Stimulated activated CD4-positive, alpha-beta T cell treated with anti-CD3 and anti-CD28 coated beads, Interleukin-4, amount 100 ng/mL, for 48 hours (primary cell): ENCODE data around the gene ZNF576.
"Not testable (repeated sequence)": the region's sequence is repeated elsewhere in the genome, so short reads cannot be mapped to it uniquely, and the experiment has no call there.

Source experiments
- DNase-seq, 2 donors: peaks; one replicate each; pipeline ENCODE4 v3.0.0-alpha.2; 2020; ENCODE audit warnings: low read depth in 2 of 2

ZNF576 gene

DNA sequence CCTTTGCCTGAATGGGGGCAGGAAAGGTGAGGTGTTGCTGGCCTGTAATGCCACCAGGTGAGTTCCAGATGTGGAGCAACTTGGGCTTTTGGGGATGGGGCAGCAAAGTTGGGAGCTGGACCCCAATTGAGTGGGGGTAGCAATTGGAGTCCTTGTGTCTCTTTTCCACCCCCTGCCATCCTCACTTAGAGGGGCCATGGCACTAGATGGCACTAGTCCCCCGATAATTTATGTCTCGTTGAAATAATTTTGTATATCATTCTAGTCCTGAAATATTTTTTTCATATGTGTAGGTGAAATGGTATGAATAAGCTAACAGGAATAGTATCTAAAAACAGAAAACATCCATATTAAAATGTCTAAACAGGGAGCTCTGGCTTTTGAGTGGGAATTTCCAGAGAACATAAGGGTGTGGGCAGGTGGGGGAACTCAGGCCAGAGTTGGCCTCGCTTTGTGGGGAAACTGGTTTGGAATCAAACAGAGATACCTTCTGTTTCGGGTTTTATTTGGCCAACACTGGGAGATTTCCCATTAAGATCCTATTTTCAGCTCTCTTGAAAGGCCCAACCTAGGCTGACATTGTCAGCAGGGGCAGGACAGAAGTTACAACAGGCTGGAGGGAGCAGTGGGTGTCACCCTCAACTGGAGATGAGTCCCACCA is 3.4 kb downstream of the ZNF576 start:
- no peak for DNase-seq

DNA sequence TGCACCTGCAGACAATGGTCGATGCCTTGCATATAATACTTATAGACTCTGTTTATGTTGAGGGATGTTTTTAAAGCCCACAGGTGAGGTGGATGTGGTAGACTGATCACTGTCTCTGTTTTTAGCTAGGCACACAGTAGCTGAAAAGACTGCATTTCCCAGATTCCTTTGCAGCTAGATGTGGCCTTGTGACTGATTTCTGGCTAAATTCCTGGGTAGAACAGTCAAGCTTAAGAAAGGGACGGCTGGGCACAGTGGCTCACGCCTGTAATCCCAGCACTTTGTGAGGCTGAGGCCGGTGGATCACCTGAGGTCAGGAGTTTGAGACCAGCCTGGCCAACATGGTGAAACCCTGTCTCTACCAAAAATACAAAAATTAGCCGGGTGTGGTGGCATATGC is 3.9 kb downstream of the ZNF576 start:
- DNase-seq = not testable (repeated sequence)

DNA sequence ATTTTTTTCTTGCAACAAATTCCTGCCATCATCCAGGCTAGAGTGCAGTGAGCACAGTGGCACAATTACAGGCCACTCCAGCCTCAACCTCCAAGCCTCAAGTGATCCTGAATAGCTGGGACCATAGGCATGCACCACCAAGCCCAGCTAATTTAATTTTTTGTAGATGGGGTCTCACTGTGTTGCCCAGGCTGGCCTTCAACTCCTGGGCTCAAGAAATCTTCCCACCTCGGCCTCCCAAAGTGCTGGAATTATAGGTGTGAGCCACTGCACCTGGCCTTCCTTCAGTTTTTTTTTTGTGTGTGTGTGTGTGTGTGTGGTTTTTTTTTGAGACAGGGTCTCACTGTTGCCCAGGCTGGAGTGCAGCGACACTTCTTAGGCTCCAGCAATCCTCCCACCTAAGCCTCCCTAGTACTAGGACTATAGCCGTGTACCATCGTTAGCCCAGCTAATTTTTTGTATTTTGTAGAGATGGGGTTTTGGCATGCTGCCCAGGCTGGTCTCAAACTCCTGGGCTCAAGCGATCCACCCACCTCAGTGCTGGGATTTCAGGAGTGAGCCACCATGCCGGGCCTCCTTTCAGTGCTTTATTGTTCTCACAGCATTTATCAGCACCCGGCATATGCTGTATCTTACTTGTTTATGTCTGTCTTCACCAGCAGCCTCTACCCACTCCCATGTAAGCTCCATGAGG is 9.6 kb downstream of the ZNF576 start:
- no peak for DNase-seq

DNA sequence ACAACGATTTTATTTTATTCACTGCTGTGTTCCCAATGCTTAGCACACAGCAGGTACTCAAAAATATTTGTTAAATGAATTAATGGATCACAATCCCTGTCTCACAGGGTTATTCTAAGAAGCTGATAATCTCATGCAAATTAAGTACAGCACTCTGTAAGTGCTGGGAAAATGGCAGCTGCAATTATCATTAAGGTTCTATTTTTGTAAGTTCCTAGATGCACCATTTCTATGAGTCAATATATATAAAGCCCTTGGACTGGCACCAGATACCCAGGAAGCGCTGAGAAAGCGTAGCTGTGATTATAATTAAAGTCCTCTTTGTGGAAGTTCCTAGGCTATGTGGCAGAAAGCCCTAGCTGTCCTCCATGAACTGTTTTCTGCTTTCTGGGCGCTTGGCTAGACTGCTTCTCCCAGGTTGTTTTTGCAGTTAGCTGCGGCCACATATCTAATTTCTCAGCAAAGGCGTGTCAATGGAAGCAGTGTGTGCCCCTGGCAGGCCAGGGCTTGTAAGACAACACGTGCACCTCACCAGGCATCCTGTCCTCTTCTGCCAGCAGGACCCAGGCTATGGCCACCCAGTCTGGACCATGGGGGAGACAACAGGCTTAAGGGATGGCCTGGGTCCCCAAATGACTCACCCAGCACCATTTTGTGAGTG is 10.3 kb downstream of the ZNF576 start:
- DNase-seq = no peak

DNA sequence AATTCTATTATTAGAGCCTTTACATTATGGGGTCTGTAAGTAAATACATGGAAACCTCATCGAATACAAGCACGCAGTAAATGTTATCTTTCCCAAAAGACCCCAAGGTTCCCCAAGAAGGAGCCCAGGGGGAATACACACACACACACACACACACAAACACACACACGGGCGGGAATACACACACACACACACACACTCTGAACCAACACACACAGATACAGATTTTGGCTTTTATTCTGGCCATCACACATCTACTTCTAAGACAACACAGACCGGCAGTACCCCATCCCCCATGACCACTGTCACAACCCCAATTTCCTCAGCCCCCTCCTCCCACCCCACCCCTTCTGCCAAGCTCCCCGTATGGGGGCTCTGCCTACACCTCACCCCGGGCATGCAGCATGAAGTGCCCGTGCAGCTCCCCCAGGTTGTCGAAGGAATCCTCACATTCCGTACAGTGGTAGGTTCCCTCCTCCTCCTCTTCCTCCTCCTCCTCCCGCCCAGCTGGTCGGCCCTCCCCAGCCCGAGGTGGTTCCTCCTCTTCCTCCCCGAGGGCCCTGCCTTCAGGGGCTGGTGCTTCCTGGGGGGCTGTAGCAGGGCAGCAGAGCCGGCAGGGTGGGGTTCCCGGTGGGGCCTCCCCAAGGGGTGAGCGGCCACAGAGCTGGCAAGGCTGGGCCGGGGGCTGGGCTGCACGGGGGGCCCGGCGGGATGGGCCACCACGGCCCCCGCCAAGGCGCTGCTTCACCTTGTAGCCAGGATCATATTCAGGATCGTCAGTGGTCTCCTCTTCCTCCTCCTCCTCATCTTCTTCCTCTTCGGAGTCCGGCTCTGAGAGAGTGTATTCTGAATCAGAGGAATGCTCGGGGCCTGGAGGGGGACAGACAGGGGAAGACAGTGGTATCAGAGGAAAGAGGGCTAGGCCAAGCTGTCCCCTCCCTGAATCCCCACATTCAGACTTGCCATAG is 11.1 kb downstream of the ZNF576 start:
- DNase-seq = no peak

DNA sequence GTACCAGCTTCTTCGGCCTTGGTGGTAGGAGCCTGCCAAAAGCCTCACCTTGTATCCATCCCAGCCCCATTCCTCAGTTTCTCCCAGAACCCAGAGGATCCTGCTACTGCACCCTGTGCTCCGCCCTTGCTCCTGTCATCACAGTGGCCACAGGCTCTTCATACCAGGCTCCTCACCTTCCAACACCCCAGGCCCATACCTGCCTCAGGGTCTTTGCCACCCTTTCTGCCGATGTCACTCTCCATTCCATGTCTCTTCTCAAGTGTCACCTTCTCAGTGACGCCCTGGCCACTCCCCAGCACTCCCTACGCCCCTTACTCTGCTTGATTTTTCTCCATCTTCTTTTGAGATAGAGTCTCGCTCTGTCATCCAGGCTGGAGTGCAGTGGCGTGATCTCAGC is 13.5 kb downstream of the ZNF576 start:
- no peak for DNase-seq

DNA sequence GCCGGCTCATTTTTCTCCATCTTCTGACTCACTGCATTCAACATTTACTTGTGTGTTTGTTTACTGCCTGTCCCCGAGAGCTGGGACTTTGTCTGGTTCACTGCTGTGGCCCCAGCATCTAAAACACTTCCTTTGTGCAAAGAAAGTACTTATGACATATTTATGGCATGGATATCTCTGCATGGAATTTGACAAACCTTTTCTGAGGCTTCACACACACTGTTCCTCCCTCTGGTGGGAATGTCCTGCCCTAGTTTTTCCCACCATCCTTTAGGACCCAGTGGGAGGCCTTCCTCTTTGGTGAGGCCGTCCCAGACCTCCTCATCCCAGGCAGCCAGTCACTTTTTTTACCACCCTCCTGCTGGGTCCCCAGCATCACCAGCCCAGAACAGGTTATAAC is 14.1 kb downstream of the ZNF576 start:
- no peak for DNase-seq

DNA sequence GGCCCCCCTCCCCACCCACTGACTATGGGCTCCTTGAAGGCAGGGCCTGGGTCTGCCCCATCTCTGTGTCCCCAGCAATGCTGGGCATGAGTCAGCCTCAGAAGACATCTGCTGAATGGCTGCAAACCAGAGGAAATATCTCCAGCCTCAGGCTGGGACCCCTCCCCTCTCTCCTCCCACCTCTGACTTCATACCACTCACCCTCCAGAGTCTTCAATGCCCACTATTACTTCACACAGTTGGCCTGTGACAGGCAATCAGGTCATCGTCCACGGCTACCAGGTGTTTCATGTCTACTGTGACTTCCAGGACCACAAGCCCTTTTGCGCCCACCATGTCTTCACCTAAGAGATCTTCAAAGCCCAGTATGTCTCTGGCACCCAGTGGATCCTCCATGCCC is 15.4 kb downstream of the ZNF576 start, which contains the start of gene SRRM5:
Gene SRRM5, plus strand, starts transcription at position 301 of the 400 bp plus-strand sequence. Its CDS starts 34 bp downstream, at position 335.
- DNase-seq = no peak

DNA sequence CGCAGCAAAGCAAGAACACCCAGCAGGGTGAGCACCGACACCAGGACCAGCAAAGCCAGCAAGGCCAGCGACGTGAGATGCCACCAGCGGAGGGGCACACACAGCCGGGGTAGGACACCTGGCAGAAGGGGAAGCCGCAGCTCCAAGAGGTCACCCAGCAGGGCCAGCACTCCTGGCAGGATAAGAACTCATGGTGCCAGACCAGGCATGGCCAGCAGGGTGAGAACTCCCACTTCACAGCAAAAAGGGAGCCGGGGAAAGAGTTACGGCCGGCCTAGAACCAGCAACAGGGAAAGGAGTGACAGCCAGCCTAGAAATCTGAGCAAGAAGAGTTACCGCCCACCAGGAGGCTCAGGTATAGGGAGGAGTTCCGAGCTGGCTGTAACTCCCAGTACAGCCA is 16.0 kb downstream of the ZNF576 start:
- DNase-seq = no peak

DNA sequence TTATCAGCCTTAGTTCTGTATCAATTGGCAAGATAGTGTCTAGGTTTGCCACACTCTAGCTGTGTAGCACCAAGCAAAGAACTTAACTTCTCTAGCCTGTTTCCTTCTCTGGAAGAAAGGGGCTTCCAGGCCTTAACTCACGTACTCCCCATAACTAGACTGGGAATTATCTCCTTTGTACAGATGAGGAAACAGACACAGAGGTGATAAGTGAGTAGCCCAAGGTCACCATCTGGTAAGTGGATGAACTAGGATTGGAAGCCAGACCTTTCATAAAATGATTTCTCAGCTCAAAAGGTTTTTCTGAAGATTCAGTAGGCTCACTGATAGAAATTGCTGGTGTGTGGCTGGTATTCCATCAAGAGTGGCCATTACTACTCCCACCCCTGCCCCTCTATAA is 19.9 kb downstream of the ZNF576 start:
- DNase-seq = no peak

DNA sequence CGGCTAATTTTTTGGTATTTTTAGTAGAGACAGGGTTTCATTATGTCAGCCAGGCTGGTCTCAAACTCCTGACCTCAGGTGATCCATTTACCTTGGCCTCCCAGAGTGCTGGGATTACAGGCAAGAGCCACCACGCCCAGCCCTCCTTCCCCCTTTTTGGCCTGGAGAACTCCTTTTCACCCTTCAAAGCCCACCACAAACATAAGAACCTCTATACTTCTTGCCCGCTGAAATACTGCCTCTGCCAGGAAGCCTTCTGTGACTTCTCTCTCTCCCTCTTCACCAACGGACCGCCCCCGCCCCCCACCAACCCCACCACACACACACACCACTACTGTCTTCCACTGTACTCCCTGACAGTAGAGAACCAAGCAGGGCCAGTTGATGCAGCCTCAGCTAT is 20.6 kb downstream of the ZNF576 start:
- DNase-seq = no peak

DNA sequence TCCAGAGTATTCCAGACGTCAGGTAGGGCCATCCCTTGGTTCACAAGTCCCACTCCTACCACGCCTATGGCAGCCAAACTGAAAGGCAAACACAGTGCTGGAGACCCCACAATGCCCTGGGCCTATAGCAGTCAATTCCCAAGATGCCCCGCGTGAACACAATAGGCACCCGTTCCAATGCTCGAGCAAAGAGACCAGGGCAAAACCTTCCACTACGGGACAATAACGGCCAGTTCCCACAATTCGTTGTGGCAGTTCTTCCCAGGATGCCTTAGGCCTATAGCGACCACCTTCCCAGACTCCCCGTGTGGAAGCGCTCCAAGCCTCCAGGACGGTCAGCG is 22.5 kb downstream of the ZNF576 start:
- DNase-seq = peak in 1 of 2 donors; percentile 41

DNA sequence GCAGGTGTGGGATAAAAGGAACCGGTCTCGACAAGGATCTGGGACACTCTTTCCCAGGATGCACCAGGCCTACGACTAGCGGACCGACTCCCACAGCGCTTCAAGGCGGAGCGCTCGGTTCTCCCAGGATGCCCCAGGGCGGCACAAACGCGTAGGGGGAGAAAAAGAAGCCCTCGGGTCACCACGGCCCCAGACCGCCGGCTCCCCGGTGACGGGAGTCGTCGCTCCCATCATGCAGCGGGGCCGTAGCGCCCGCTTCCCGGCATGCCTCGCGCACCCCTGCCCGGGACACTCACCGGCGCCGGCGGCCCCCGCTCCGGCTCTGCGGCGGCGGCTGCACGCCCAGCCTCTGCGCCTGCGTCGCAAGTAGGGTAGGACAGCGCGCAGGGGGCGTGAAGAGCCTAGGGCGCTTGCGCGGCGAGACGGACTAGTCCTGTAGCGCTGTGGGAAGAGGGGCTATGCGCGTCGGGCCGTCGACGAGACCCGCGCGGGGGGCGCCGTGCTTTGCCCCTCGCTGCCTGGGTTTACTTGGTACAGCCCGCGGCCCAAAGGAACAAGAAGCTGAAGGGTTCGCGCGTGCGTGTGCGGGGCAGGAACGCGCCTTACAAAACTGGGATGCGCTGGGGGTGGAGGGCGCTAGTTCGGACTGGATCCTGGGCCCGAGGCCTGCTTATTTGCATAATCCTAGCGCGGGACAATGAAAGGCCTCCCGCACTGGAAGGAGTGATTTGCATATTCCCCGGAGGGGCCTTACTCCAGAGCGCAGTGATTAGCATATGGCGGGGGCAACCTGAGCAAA is 23.1 kb downstream of the ZNF576 start, which contains the start of gene ZNF428:
Gene ZNF428, minus strand, starts transcription at position 368 of the 799 bp plus-strand sequence. CDS start 5,325 bp downstream, outside the sequence.
- DNase-seq = peak; percentile 76 to 83

DNA sequence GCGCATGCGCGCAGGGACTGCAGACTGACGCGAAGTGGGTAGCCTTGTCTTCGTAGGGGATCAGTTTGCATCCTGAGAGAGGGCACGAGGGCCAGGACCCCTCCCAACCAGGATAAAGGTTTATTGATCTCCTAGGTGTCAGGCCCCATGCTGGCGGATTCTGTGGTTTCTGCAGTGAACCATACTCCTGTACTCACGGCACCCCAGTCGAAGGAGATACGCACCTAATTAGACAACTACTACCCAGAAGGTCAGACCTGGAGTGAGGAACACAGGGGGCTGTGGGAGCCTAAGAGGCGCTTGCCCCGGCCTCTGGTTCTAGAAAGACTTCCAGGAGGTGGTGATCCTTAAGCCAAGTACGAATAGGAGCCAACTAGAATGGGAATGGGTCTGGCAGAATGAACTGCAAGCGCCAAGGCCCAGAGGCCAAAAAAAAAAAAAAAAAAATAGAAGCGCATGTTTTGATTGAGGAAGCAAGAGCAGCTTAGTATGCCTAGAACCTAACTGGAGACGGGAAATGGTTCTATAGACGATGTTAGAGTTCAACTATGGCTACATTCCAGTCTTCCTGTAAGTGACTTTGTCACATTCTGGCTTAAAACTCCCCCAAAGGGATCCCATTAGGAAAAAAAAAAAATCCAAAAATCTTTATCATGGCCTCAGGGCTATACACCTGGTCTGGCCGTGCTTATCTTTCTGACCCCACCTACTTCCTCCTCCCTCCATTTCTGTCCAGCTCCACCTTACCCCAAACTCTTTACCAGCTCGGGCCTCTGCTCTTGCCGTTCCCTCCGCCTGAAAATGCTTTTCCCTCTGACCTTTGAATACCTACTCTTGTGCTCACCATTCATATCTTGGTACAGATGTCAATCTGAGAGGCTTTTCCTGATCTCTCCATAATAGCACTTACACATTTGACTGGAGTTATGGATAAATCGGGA is 23.9 kb downstream of the ZNF576 start:
- peak in 1 of 2 donors; percentile 75 for DNase-seq

DNA sequence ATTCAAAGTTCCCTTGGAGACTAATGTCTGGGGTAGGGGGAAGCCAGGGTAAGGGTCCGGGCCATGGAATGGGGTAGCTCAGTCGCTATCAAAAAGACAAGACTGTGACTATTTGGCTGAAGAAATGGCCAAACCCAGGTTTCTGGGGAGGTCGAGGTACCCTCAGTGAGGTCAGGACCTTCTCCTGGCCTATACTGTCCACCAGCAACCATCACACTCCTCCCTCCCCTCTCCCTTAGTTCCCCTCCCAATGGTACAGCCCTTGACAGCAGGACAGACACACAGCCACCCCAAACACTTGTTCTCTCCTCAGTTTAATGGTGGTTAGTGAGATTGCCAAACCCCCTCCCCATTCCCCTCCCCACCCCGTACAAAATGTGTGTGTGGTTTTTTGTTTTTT is 25.7 kb downstream of the ZNF576 start:
- DNase-seq = no peak

DNA sequence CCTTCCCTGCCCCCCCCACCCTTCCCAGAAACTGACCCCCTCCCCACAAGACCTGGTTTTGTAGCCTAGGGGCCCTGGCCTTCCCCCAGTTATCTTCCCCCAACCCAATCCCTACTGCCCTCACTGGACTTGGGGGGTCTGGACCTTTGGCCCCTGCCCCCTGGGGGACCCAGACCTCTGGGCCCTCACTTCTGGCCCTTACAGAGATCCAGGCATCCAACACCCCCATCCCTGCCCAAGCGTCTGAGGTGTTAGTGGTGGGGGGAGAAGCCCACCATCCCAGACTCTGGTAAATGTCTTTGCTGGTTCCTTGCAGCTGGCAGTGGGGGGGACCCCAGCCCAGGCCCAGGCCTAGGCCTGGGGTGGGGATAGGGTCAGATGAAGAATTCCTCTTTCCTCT is 26.6 kb downstream of the ZNF576 start:
- DNase-seq = no peak

DNA sequence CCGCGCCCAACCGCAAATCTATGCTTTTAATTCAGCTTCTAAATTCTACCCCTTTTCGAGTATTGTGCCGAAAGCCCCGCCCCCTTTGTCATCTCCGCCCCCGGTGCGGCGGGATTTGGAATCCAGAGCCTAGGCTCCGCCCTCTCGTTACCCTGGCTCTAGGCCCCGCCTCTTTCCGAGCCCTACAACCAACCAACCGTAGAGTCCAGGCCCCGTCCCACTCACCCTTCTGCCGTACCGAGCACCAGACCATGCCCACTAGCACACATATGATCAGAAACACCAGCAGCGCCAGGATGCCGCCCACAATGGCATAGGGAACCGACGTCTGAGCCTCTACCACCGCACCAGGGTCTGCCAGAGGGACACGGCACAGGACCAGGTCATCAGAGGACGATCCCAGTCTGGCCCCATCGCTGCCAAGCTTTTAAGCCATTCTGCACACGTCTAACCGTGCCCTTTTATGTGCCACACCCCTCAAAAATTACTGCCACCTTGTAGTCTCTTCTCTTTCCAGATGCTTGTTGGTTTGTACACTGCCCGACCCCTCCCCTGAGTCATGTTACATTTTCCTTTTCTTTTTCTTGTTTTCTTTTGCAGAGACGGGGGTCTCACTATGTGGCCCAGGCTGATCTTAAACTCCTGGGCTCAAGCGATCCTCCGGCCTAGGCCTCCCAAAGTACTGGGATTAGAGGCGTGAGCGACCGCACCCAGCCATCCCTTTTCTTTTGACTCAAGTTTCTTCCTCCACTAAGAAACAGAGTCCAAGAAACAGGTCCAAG is 27.7 kb downstream of the ZNF576 start:
- DNase-seq = no peak

DNA sequence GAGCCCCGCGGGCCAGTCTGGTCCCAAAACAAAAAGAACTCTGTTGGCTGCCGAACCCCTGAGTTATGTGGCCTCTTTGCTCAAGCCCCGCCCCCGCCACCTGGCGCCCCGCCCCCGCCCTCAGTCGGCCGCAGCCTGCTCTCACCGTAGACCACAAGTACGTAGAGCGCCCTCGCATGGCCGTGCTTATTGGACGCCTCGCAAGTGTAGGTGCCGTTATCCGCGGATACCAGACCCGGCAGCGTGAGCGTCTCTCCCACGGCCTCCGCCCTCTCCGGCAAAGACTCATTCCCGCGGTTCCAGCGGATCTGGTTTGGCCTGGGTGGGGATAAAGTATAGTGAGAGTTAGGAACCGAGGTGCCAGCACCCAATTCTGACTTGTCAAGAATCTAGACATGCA is 28.5 kb downstream of the ZNF576 start:
- peak; percentile 86 to 88 for DNase-seq
